Stimulated activated CD4-positive, alpha-beta T cell treated with anti-CD3 and anti-CD28 coated beads, Interleukin-12 subunit alpha, Interleukin-12 subunit beta, amount 100 ng/mL, for 4 hours (primary cell): ENCODE results near the gene RAD9A.
A peak's percentile ranks its signal among the peaks of the same experiment; 100 is the strongest.

Experiments
- DNase-seq: peaks from one replicate; pipeline ENCODE4 v3.0.0-alpha.2; 2020

Gene RAD9A

DNA sequence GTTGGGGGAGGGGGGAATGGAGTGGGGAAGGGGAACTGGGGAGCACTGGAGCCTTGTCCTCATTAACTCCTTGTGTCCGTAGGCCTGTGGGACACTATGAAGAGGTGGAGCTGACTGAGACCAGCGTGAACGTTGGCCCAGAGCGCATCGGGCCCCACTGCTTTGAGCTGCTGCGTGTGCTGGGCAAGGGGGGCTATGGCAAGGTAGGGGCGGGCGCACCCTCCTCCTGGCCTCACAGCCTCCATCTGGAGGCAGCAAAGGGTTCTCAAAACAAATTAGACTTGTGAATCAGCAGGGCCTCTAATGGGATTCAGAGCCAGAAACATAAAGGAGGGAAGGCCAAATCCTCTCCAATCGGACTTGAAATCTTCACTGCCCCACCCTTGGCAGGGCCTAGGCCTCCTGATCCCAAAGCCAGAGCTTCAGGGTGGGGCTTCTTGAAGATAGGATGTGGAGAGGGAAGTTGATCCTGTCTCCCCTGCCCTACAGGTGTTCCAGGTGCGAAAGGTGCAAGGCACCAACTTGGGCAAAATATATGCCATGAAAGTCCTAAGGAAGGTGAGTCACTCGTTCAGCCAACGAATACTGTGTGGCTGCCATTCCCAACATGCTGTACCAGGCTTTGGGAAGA is 37.4 kb downstream of the RAD9A start:
- no peak for DNase-seq

DNA sequence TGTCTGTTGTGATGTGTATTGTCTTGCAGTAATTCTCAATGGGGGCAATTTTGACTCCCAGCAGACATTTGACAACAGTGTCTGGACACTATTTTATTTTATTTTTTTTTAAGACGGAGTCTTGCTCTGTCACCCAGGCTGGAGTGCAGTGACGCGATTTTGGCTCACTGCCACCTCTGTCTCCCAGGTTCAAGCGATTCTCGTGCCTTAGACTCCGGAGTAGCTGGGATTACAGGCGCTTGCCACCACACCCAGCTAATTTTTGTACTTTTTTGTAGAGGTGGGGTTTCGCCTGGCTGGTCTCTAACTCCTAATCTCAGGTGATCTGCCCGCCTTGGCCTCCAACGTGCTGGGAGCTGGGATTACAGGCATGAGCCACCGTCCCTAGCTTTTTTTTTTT is 37.9 kb downstream of the RAD9A start:
- no peak for DNase-seq

DNA sequence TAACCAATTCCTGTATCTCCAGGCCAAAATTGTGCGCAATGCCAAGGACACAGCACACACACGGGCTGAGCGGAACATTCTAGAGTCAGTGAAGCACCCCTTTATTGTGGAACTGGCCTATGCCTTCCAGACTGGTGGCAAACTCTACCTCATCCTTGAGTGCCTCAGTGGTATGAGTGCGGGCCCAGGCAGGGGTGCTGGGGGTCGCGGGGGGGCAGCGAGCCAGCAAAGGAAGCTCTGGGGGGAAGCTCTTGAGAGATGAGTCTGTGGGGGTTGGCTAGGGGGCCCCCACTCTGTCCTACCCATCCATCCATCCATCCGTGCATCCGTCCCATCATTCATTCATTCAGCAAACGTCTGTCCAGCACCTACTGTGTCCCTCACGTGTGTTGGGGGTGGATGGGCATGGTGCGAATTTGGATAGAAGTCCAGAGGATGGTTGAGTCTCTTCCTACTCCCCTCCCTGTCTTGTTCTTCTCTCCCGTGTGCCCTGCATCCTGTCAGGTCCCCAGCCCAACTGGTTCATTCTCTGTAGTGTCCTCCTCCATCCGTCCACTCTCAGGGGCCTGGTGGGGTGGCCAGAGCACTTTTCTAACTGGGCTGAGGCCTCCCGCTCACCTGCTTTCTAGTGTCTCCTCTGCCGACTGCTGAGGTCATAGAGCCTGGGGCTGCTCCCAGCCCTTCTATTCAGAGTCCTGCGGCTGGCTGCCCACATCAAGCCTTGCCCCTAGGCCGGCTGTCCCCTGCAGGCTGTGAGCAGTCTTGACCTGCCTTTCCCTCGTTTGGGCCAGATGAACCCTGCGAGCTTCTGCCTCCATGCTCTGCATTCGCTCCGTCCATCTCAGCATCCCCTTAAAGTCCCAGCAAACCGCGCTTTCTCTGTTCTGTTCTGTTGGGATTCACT is 39.8 kb downstream of the RAD9A start:
- DNase-seq = no peak

DNA sequence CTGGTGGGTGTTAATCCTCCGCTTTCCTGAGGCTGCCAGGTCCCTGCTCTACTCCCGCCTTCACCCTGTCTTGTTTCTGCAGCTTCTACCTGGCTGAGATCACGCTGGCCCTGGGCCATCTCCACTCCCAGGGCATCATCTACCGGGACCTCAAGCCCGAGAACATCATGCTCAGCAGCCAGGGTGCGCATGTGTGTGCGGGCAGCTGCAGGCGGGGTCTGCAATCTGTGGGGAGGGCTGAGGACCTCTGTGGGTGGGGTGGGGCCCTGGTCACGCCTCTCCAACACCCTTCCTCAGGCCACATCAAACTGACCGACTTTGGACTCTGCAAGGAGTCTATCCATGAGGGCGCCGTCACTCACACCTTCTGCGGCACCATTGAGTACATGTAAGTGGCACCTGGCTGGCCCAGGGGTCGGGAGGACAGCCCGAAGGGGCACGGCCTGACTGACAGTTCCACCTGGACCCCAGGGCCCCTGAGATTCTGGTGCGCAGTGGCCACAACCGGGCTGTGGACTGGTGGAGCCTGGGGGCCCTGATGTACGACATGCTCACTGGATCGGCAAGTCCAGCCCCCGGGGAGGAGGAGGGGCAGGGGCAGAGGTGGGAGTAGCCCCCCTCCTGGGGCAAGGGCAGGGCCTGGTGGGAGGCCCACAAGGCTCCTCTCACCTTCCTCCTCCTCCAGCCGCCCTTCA is 41.0 kb downstream of the RAD9A start:
- DNase-seq = no peak

DNA sequence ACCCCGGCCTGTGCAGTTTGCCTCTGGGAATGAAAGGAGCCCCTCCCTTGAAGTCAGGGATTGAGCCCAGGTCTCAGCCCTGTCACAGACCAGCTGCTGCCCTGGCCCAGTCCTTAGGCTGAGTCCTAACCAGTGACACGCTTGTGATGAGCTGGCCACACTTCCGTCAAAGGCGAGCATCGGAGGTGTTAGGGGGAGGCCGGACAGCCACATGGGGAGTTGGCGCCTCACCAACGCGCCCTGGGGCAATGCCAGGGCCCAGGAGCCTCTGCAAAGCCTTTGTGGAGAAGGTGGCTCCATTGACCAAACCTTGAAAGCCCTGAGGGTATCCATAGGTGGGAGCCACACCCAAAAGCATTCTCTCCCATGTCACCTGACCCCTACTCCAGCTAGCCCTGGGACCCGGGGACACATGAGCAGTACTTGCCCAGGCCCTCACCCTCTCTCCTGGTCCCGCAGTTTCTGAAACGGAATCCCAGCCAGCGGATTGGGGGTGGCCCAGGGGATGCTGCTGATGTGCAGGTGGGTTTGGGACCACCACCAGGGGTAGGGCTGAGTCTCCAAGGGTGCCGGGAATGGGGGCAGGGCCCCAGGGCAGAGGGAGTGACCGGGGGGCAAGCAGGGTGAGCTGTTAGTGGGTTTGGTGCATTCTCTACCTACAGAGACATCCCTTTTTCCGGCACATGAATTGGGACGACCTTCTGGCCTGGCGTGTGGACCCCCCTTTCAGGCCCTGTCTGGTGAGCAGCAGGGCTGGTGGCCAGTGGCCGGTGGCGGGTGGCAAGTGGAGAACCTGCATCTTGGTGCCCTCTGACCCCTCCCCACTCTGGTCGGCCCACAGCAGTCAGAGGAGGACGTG is 42.0 kb downstream of the RAD9A start:
- no peak for DNase-seq

DNA sequence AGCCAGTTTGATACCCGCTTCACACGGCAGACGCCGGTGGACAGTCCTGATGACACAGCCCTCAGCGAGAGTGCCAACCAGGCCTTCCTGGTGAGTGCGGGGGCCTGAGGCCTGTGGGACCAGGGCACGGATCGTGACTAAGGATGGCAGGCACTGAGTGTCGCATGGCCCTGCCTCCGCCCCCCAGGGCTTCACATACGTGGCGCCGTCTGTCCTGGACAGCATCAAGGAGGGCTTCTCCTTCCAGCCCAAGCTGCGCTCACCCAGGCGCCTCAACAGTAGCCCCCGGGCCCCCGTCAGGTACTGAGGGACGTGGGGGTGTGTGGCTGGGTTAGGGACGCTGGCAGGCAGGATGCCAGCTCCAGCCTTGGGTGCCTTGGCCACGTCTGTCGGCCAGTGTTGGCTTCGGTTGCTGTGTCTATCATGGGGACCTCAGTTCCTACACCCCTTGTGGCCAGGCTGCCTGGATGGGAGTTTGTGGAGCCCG is 42.7 kb downstream of the RAD9A start:
- no peak for DNase-seq

DNA sequence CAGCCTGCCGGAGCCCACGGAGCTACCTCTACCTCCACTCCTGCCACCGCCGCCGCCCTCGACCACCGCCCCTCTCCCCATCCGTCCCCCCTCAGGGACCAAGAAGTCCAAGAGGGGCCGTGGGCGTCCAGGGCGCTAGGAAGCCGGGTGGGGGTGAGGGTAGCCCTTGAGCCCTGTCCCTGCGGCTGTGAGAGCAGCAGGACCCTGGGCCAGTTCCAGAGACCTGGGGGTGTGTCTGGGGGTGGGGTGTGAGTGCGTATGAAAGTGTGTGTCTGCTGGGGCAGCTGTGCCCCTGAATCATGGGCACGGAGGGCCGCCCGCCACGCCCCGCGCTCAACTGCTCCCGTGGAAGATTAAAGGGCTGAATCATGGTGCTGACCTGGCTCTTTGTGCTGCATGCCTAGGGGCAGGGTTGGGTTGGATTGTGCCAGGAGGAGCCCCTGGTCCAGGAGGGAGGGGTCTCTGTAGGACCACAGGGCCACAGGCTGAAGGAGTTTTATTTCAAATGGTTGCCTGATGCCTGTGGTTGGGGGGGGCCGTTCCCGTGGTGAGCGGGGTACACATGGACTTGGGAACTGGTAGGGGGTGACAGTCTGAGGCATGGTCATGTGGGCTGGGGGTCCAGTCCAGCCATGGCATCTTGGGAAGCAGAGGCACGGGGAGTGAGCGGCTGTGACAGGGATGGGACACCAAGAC is 43.4 kb downstream of the RAD9A start:
- DNase-seq = no peak

DNA sequence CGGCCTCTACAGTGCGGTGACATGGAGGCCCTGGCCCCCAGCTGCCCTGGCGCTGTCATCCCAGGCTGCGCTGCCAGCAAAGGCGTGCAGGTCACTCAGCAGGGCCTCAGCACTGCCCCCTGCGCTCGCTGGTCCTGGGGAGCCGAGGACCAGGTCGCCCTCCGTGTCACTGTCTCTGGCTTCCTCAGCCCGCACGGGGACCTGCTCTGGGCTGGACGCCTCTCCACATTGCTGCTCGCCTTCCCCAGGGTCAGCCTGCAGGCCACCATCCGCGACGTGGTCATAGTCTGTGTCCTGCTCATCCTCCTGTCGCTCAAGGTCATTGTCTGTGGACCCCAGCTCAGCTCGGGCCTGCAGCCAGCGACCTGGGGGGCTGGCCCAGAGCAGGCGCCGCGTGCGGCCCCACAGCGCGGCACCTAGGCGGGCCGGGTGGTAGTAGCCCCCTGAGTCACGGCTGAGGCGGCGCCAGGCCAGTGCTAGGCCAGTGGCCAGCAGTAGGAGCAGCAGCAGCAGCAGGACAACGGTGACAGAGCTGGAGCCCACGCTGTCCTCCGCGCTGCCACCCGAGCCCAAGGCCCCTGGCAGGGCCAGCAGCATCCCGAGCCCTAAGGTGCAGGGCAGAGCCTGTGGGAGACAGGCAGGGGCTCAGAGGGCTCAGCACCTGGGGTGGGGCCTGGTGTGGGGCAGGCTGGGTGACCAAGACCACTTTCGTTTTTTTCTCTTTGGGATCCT is 44.1 kb downstream of the RAD9A start:
- no peak for DNase-seq

DNA sequence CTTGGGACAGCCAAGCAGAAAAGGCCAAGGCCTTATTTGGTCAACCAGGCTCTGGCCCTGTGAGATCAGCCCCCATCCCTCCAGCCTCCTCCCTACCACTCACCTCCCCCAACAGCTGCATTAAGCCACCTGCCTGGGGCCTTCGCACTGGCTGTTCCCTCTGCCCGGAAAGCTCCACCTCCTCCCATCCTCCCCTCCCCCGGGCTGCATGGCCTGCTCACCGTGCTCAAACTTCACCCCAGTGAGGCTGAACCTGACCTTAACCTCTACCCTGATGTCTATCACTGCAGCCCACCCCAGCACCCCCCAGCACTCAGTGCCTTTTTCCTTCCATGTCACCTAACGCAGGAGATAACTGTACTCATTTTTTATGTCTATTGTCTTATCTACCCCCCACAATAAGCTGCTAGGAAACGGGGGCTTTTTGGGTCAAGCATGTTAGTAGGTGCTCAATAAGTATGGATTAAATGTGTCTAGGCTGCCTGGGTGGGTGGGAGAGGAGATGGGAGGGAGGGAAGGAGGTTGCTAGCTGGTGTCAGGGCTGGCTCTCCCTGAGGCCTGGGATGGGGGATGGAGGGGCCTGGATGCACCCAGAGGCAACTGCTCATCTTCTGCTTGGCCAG is 44.8 kb downstream of the RAD9A start:
- peak; percentile 74 for DNase-seq

DNA sequence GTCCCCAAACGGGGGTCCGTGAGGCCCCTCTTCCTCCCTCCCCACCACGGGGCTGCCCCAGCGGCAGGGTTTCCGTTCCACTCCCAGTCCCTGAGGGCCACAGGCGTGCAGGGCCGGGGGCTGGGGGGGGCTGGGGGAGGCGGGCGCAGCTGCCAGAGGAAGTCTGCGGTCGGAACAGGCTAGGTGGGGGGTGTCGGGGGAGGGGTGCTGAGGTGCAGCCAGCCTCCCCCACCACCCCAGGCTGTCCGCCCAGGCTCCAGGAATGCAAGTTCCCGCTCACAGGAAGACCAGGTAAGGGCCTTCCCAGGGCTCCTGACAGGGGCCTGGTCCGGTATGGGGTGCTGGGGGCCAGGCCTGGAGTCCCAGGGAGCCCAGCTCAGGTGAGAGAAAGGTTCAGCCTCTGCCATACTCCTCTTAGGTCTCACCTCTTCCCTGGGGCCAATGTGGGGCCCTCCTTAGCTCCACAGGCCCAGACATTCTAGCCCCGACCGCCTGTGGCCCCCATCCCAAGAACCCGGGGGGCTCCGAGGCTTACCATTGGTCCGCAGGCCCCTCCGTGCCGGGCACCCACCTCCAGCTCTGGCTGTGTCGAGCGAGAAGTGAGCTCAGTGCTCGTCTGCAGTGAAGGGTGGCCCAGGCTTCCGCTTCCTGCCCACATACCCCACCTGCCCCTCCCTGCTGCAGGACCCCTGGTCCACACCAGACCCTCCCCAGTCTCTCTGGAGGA is 45.5 kb downstream of the RAD9A start, which contains the start of gene PTPRCAP:
Gene PTPRCAP, minus strand, starts transcription at position 601 of the 727 bp plus-strand sequence. Its CDS starts 63 bp downstream, at position 538.
- DNase-seq = peak; percentile 76

DNA sequence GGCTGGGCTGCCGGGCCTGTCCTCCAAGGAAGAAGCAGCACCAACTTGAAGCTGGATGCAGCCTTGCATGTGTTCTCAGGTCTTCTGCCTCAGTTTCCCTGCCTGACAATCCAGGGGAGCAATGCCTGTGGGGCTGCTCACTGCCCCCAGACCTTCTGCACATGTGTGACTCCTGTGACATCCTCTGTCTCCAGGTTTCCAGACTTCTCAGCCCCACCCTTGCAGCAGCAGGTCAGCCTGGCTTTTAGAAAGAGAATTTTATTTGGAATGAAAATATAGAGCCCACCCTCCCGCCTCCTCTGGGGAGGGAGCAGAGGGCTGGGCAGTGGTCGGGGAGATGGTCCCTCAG is 46.0 kb downstream of the RAD9A start:
- DNase-seq = no peak

DNA sequence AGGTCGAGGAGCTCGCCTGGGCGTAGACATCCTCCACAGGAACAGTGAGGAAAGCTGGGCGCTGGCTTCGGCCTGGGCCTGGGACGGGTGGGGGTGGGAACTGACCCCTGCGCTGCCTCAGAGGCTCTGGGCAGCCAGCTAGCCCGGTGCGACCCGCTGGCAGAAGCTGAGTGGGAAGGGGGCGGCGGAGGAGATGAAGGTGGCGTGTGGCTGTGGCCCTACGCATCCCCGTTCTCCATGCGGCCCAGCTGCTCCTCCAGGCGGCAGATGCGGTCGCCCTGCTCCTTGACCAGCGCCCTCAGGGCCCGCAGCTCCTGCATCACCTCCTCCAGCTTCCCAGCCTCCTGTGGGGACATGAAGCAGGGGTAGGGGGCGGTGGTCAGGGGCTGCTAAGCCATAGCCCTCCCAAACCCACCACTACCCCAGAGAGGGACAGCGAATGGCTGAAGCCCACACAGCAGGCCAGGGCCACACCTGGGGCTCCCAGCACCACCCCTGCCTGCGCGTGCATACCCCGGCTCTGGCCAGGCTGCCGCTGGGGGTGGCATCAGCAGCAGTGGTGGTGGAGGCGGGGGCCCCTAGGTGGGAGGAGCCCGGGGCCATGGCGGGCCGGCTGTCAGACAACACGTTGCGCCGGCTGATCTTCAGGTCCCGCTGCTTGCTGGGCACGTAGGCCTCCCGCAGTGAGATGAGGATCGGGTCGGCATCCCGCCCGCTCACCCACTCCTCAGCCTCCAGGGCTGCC is 46.5 kb downstream of the RAD9A start:
- peak; percentile 76 for DNase-seq

DNA sequence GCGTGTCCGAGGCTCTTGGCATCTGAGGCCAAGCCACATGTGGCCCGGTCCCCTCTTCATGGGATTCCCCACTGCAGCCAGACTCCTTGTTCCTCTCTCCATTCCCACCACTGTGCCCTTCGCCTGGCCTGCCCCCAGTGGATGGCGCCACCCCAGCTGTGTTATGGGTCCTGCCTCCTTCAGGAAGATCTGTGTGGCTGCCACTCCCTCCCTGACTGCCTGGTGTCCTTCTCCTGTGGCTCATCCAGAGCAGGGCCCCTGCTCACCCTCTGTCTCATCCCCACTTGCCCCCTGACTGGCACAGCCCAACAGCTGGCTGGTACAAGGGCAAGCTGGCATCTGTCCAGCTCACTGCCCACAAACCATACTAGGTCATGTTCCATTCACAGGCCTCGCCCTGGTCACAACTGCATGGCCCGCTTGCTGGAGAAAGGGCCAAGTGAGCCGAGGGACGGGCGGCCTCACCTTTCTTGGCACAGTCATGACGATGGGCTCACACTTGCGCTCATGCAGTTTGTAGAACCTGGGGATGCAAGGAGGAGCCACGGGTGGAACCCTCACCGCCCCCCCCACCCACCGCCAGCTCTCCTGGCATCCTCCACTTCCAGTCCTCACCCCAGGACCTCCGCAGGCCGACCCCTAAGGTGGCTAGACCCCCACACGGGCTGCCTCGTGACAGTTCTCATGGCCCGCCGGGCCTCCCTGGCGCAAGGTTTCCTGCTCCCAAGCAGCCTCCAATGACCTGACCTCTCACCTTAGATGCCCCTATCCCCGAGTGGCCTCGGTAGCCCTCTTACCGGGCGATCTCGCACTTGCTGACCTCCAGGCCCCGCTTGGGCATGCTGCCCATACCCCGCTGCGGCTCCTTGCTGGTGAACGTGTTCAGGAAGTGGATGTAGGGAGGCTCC is 47.8 kb downstream of the RAD9A start:
- DNase-seq = no peak

DNA sequence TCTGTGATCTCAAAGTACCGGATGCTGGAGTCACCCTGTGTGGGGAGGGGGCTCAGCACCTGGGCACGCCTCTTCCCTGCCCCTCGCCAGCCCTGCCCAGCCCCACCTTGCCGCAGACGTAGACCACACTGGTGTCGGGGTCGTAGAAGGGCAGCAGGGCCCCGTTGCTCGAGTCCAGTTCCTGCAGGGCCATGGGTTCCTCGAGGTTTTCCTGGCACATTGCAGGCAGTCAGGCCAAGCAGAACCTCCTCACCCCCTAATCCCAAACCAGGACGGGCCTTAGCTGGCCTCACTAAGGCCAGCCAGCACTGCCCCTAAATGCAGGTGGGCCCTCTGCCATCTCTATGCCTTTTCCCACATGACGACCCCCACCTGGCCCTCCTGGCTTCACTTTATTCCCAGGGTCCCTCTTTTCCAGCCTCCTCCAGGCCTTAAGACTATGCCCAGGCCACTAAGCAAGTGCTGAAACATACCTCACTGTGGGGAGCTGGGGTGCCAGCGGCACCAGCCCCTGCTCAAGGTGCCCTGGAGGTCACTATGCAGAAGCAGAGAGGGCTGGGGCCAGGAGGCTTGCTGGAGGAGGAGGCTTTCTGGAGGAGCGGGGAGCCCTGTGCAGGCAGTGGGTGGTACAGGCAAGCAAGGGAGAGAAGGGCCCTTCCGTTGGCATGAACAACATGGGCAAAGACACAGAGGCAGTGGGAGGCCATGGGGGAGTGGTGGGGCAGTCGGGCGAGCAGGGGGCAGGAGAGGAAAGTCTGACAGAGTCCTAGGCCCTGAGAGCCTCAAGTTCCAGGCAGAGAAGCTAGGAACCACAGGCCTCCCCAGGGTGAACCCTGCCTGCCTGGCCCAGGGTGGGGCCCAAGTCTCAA is 48.7 kb downstream of the RAD9A start:
- DNase-seq = no peak

DNA sequence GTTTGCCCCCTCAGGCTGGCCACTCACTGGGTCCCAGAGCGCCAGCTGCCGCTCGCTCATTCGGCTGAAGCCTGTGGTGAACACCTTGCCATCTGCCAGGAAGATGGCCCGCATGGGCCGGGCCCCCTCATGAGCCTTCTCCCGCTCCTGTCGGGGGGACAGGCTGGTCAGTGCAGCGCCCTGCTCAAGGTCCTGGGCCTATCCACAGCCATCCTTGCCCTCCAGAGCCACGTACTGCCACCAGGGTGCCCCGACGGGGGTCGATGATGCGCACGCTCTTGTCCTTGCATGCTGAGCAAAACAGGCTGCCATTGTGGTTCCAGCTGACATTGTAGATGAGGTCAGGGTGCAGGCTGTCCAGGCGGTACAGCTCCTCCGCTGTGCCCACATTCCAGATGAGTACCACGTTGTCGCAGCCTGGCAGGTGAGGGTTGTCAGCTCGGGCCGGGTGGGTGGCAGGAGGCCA is 49.3 kb downstream of the RAD9A start:
- no peak for DNase-seq

DNA sequence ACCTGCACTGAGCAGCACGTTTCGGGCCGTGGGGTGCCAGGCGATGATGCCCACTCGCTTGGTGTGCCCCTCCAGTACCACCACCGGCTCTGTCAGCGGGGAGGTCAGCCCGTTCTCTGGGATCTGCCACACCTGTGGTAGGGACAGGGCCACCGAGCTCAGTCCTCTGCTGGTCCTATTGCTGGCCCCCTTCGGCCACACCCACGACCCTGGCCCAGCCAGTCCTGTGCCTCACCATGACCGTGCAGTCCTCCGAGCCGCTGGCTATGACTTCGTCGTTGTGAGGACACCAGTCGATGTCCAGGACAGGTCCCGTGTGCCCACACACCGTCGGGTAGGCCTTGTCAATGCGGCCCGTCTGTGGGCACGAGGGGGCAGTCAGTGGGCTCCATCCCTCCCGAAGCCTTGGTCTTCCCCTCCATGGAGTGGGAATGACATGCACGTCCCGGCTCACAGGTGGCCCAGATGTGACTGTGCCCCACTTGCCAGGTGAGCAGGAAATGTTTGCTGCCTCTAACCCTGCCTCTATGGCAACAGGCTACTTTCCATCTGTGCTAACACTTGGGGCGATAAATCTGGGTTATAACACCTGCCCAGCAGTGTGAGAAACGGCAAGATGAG is 50.1 kb downstream of the RAD9A start:
- DNase-seq = no peak
